ENCODE data around the gene SYNGR3. TPM values are rescaled to one million over a fixed set of nuclear protein-coding genes. Genes with fewer than 3 reads are reported as not detected.

Gene SYNGR3
- total and polyA plus RNA-seq, 2 of the 13 experiments (the other 11 are each of a cell fraction or from before 2014, with no cell fraction given), result 0.97 to 5.7 TPM

- TF ChIP-seq ZBTB34 (CRISPR knock-in tag; IDR thresholded peaks at IDR 0.05) (peak; percentile 90; the same call in 1 of the 2 replicates), ZNF614 (CRISPR knock-in tag; IDR thresholded peaks at IDR 0.05; ENCODE audit: borderline replicate concordance) (peak; percentile 39; the same call in 1 of the 2 replicates), ZNF639 (CRISPR knock-in tag; conservative IDR thresholded peaks at IDR 0.05) (no peak), ZNF180 (CRISPR knock-in tag; IDR thresholded peaks at IDR 0.05; ENCODE audit: borderline replicate concordance, low read depth) (no peak), KLF16 (CRISPR knock-in tag; IDR thresholded peaks at IDR 0.05) (peak in 1 of 2 experiments; percentile 57; a peak in 1 of 4 replicates), HES4 (CRISPR knock-in tag; IDR thresholded peaks at IDR 0.05; ENCODE audit: borderline replicate concordance) (0 out of 2 replicates have a peak, but pooled peaks have one; percentile 43), ZNF350 (CRISPR knock-in tag; IDR thresholded peaks at IDR 0.05; ENCODE audit: borderline replicate concordance, low read depth) (peak; percentile 65; the same call in 1 of the 2 replicates), ZMYM2 (CRISPR knock-in tag; IDR thresholded peaks at IDR 0.05) (0 out of 2 replicates have a peak, but pooled peaks have one; percentile 15), THAP11 (CRISPR knock-in tag; IDR thresholded peaks at IDR 0.05) (peak; percentile 80), GABPB1 (CRISPR knock-in tag; IDR thresholded peaks at IDR 0.05) (peak; percentile 55), DNMT3B (CRISPR knock-in tag; conservative IDR thresholded peaks at IDR 0.05) (no peak), ZBTB33 (CRISPR knock-in tag; IDR thresholded peaks at IDR 0.05) (0 out of 2 replicates have a peak, but pooled peaks have one; percentile 11), ZNF441 (CRISPR knock-in tag; IDR thresholded peaks at IDR 0.05; ENCODE audit: borderline replicate concordance) (no peak), ZNF281 (CRISPR knock-in tag; IDR thresholded peaks at IDR 0.05; ENCODE audit: borderline replicate concordance) (peak; percentile 91), CBX1 (IDR thresholded peaks at IDR 0.05; ENCODE audit: low read depth) (peak; percentile 48), ZNF143 (CRISPR knock-in tag; IDR thresholded peaks at IDR 0.05) (peak; percentile 46; the same call in 1 of the 2 replicates), HOMEZ (CRISPR knock-in tag; IDR thresholded peaks at IDR 0.05; ENCODE audit: low read depth) (no peak), MAX (IDR thresholded peaks at IDR 0.05) (peak; percentile 80; the same call in 1 of the 2 replicates), FOXJ3 (CRISPR knock-in tag; IDR thresholded peaks at IDR 0.05; ENCODE audit: borderline replicate concordance) (peak; percentile 7; the same call in 1 of the 2 replicates)
Observed at GRCh38 chr16:2039274-2040031, 49.7 kb downstream of the SYNGR3 start (continued).

Data from HepG2 (cell line).